ENCODE measurements around the gene RPS19. TPM values are rescaled to one million over a fixed set of nuclear protein-coding genes. Genes with fewer than 3 reads are reported as not detected.

The RPS19 gene
- total and polyA plus RNA-seq, 10 donors: 744 to 8,491 (median 1,984) TPM

GRCh38 chr19:41876847-41877832, 17.1 kb downstream of the RPS19 start, which contains the start of gene CD79A:
Gene CD79A, plus strand, starts transcription at chr19:41877279. Its CDS starts 26 bp downstream, at chr19:41877305.
- Histone ChIP-seq H3K27me3 (replicated peaks in 1 of 7) (no peaks in the 10 kb centered on the region), H3K36me3 (peaks cover 0 to 42% (median 5%) of the 10 kb centered on the region in 6 donors), H3K27ac (peak within 1 kb of the TSS; percentile 75 to 99 (median 88)), H3K9me3 (no peaks in the 10 kb centered on the region), H3K4me3 (peak within 1 kb of the TSS; percentile 38 to 81 (median 56)), H3K4me1 (peaks cover 38 to 100% (median 96%) of the 10 kb centered on the region in 6 donors)
- 27 to 47% (median 31%) methylated on average over 9 of the region's 9 CpGs for WGBS, 5 donors
- peak; percentile 85 to 88 (median 85) for TF ChIP-seq POLR2AphosphoS5 (IDR thresholded peaks at IDR 0.05)
- TF ChIP-seq, protein P1, sequence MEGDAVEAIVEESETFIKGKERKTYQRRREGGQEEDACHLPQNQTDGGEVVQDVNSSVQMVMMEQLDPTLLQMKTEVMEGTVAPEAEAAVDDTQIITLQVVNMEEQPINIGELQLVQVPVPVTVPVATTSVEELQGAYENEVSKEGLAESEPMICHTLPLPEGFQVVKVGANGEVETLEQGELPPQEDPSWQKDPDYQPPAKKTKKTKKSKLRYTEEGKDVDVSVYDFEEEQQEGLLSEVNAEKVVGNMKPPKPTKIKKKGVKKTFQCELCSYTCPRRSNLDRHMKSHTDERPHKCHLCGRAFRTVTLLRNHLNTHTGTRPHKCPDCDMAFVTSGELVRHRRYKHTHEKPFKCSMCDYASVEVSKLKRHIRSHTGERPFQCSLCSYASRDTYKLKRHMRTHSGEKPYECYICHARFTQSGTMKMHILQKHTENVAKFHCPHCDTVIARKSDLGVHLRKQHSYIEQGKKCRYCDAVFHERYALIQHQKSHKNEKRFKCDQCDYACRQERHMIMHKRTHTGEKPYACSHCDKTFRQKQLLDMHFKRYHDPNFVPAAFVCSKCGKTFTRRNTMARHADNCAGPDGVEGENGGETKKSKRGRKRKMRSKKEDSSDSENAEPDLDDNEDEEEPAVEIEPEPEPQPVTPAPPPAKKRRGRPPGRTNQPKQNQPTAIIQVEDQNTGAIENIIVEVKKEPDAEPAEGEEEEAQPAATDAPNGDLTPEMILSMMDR (IDR thresholded peaks at IDR 0.05 in 8 of 11, conservative IDR thresholded peaks at IDR 0.05 in 3 of 11): peak in 1 of 11 experiments; percentile 4
- TF ChIP-seq POLR2A (IDR thresholded peaks at IDR 0.05): peak in 1 of 3 donors; percentile 26
- intact Hi-C loops (cut with DNase I; ENCODE audit: low total_unique reads): no loop called here
- peak; percentile 96 for DNase-seq

- intact Hi-C loops (cut with DNase I; ENCODE audit: low total_unique reads): no loop called here
- Histone ChIP-seq H3K27me3 (replicated peaks in 1 of 7) (no peaks in the 10 kb centered on the region), H3K9me3 (no peaks in the 10 kb centered on the region), H3K36me3 (peaks cover 0 to 33% (median 3%) of the 10 kb centered on the region in 6 donors), H3K4me3 (peak overlapping the region; percentile 38 to 81 (median 56)), H3K27ac (peak overlapping the region; percentile 75 to 99 (median 88)), H3K4me1 (peaks cover 29 to 97% (median 91%) of the 10 kb centered on the region in 6 donors)
- WGBS, 5 donors: 60 to 66% (median 62%) methylated on average over 17 of the region's 17 CpGs
- no peak for DNase-seq
- TF ChIP-seq POLR2AphosphoS5 (IDR thresholded peaks at IDR 0.05): no peak
- no peak for TF ChIP-seq POLR2A (IDR thresholded peaks at IDR 0.05)
- TF ChIP-seq, protein P1 (IDR thresholded peaks at IDR 0.05 in 8 of 11, conservative IDR thresholded peaks at IDR 0.05 in 3 of 11): no peak
Measured at GRCh38 chr19:41877916-41878905, 18.2 kb downstream of the RPS19 start.

- no peak for DNase-seq
- intact Hi-C loops (cut with DNase I; ENCODE audit: low total_unique reads): no loop called here
- TF ChIP-seq POLR2AphosphoS5 (IDR thresholded peaks at IDR 0.05) (no peak), POLR2A (IDR thresholded peaks at IDR 0.05) (no peak)
- TF ChIP-seq, protein P1 (IDR thresholded peaks at IDR 0.05 in 8 of 11, conservative IDR thresholded peaks at IDR 0.05 in 3 of 11): no peak
- Histone ChIP-seq H3K9me3 (no peaks in the 10 kb centered on the region), H3K36me3 (peaks cover 0 to 33% (median 3%) of the 10 kb centered on the region in 6 donors), H3K27ac (peak overlapping the region in 4 of 8 donors; percentile 88 to 99 (median 96)), H3K4me3 (peak overlapping the region in 7 of 8 donors; percentile 51 to 81 (median 57)), H3K27me3 (replicated peaks in 1 of 7) (no peaks in the 10 kb centered on the region), H3K4me1 (peaks cover 21 to 95% (median 82%) of the 10 kb centered on the region in 6 donors)
- WGBS, 5 donors: 85 to 93% (median 90%) methylated on average over 14 to 21 of the region's 21 CpGs
Measured at GRCh38 chr19:41879080-41879479, 19.0 kb downstream of the RPS19 start.

Measured in spleen (tissue), 11 donors.